GM18511 (cell line): ENCODE results near the gene UBASH3A.
"Not testable (repeated sequence)": the region's sequence is repeated elsewhere in the genome, so short reads cannot be mapped to it uniquely, and the experiment has no call there.

Source experiments
- ATAC-seq: cut with Tn5 transposase; IDR thresholded peaks from one replicate; pipeline ENCODE4 v1.9.1; 2021; ENCODE audit warnings: mild to moderate bottlenecking, moderate library complexity; ENCODE audit not compliant: unreplicated experiment

UBASH3A gene

DNA sequence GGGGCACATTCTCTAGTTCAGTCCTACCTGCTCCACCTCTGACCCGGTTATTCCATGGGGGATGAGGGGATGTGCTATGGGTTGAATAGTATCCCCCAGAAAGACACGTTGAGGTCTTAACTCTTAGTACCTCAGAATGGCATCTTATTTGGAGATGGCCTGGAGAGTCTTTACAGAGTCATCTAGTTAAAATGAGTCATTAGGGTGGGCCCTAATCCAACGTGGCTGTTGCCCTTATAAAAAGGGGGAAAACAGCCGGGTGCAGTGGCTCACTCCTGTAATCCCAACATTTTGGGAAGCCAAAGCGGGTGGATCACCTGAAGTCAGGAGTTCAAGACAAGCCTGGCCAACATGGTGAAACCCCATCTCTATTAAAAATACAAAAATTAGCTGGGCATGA, 13.5 kb upstream of the UBASH3A start:
- ATAC-seq: no peak

DNA sequence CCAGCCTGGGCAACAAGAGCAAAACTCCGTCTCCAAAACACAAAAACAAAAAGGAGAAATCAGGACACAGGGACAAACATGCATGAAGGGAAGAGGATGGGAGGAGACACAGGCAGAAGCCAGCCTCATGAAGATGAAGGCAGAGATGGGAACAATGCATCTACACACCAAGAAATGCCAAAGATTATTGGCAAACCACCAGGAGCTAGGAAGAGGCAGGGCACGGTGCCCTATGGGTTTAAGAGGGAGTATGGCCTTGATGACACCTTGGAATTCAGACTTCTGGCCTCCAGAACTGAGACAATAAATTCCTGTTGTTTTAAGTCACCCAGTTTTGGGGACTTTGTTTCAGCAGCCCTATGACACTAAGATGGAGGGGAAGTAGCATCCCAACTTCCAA, 13.0 kb upstream of the UBASH3A start:
- ATAC-seq: no peak

DNA sequence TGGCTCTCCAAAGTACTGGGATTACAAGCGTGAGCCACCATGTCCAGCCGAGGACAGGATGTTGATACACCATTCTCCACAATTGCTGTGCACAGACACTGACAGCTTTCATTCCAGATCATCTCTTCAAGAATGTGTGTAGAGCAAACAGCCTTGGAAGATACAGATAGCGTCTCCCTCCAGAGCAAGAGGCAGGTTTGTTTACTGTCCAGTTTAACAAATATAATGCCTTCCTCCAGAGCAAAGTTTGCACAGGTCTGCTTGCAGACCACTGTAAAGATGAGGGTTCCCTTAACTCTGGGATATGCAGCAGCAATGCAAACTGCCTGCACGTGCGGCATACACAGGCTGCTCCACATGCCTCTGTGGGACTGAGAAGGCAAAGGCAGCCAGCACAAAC, 12.4 kb upstream of the UBASH3A start:
- ATAC-seq: no peak

DNA sequence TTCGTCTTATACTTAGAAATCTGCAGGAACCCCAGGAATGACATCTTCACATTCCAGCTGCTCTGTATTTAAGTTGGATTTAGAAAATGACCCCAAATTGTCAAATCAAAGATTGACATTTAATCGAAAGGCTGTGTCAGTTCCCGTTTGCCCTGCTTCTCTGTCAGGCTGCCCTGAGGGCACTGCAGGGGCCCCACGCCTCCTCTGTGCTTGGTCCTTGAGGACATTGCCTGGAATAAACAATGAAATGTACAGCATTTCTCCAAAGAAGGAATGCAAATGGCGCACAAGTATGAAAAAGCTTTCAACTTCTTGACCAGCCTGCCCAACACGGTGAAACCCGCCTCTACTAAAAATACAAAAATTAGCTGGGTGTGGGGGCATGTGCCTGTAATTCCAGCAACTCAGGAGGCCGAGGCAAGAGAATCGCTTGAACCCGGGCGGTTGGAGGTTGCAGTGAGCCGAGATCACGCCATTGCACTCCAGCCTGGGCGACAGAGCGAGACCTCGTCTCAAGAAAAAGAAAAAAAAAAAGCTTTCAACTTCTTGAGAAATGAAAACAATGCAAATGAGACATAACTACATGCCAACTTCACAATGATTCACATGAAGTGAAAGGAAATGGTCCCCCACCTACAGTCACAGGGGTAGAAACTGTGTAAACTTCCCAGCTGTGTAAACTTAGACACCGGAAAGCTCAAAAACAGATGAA, 10.8 kb upstream of the UBASH3A start:
- no peak for ATAC-seq

DNA sequence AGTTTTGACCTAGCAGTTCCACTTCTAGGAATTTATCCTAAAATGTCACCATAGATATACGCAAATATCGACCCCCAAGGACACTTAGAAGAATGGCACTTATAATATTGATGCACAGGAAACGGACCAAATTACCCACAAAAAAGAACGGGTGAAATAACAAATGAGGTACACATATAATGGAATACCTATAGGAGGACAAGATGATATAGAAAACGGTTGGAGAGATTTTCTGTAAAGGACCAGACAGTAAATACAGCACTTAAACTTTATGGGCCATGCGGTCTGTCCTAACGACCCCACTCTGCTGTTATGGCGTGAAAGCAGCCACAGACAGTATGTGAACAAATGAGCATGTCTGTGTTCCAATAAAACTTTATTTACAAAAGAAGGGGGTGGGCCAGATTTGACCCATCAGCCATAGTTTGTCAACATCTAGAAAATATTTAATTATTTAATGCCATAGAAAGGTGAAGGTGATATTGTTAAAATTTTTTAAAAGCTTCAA, 10.2 kb upstream of the UBASH3A start:
- ATAC-seq: no peak

DNA sequence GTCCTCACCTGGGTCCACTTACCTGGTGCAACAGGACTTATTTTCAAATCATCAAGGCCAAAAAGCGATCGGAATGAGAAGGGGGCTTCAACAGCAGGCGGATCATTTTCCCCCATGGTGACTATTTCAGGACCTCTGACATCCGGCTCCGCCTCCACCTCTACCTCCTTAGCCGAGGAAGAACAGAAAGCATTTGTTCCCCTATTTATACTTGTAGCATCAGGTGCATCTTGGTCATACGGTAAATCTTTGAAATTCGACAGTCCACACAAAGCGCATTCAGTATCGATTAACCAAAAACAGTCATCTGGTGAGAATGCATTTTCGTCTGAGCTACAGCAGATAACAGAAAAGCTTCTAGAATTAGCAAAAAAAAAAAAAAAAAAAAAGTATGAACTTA, 8.4 kb upstream of the UBASH3A start:
- no peak for ATAC-seq

DNA sequence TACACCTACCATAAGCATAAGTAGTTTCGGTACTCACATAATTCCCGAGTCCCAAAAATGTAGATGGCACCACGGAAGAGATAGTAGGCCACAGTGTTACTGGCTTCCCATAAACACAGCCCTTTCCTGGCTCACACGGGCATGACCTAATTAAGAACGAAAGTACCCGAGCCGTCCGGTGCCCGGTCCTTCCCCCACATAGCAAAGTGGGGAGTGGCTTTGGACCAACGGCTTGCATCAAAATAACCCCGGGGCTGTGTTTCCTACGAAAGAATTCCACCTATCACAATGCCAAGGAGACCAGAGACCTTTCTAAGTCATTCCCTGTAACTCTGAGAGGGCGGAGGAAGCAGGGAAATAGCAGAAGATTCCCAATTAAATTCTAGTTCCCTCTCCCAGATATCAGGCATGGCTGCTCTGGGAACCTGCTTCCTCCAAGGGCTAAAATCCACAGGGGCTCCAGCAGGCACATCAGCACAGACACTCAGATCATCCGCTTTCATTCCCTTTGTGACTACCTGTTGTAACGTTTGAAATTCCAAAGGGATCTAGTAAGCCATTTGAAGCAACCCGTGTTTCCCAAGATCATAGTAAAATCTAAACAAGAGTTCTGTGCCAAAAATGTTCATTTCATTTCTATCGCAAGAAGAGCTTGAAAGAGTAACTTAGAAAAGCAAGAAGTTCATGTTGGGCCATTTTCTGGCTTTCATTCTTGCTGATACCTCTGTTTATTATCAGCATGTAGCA, 7.6 kb upstream of the UBASH3A start, which contains the start of gene TMPRSS3:
TMPRSS3 (minus strand) TSS at position 148 of the 747 bp plus-strand sequence. CDS start 635 bp downstream, outside the sequence.
- ATAC-seq: no peak

DNA sequence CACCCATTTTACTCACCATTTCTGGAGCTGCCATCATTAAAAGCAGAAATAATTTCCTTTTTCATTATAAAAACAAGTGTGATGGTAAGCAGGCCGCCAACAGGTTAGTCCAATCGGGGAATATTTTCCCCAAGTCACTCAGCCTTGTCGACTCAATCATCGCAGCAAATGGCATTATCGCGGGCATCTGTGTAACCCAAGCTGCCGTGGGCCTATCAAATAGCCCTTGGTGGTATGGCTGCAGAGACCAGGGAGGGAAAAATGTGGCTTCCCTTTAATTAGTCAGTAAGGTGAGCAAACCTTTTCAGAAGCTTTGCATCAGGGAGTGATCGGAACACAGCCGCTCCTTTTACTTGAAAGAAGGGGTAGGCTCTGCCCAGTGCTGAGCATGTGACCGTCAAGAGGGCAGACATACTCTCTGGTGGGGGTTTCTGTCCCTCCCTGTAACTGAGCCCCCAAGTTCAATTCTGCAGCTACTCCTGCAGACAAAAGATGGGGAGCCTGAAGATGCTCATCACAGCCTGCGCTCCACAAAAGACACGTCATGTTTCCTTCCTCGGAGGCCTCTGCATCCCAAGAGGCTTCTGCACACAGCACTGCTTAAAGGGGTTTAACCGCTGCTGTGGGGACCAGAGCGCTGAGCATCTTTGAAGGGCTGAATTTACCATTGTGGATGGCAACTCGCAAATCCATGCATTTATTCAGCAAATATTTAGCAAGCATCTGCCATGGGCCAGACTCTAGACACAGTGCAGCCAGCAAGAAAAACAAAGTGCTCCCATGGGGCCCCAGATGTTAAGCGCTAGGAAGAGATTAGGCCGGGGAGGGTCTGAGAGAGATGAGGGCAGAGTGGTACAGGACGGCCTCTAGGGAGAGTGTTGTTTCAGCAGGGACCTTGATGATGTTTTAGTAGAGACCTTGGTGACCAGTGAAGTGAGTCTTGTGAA, 6.6 kb upstream of the UBASH3A start:
- ATAC-seq: no peak

DNA sequence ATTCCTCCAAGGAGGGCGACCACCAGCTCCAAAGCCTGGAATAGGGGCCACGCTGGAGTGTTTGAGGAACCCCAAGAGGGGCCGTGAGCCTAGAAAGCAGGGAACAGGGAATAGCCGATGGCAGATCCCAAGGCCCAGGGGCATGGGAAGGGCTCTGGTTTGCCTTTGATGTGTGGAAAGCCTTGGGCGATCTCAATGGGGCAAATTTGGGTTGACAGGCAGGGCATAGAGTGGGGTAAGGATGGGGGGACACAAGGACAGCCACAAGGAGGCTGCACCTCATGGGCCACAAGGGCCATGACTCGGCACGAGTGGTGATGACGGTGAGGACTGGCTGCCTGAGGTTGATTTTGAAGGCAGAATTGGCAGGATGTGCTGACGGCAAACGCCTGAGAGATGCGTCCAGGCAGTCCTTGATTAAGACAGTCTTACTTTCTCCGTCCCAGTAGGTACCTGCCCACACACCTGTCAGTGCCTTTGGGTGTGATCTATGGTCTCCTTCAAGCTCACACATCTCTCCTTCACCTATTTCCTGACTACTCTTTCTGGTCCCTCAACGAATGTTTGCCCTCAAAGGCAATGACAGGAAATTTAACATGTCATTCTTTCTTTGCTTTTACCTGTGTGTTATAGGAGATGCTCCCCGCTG, 5.8 kb upstream of the UBASH3A start:
- ATAC-seq: no peak

DNA sequence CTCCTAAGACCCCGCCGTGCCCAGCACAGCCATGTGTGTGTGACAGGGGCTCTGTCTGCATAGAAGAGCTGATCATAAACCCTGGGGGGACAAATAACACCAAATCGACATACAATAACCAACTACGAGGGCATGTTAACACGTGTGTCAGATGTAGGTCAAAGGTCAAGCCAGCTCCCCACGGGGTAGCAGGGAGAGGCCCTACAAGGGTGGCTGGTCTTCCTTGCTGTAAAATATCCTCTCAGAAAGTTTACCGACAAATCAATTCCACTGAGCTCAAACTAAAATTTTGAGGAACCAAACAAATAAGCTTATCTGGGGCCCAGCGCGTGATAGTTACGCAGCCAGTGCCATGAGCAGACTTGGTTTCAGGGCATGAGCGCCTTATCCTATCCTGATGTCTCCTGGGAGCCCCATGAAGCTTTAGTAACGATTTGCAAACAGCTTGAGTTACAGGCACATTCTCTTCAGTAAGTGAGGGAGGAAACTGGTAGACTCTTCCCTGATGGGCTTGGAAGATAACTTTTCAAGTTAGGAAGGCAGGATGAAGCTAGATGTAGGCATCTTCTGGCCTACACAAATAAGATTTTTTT, 5.2 kb upstream of the UBASH3A start:
- no peak for ATAC-seq

DNA sequence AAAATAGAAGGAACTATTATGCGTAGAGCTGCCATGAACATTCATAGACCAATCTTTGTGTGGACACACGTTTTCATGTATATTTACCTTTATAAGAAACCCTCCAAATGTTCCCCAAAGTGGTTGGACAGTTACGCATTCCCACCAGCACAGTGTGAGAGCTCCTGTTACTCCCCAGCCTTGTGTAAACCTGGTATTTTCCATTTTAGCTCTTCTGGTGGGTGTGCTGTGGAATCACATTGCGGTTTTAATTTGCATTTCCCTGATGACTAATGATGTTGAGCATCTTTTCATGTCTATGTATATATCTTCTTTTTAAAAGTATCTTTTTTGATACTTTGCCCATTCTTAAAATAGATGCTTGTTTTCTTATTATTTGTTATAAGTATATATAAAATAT, 3.2 kb upstream of the UBASH3A start:
- ATAC-seq: no peak

DNA sequence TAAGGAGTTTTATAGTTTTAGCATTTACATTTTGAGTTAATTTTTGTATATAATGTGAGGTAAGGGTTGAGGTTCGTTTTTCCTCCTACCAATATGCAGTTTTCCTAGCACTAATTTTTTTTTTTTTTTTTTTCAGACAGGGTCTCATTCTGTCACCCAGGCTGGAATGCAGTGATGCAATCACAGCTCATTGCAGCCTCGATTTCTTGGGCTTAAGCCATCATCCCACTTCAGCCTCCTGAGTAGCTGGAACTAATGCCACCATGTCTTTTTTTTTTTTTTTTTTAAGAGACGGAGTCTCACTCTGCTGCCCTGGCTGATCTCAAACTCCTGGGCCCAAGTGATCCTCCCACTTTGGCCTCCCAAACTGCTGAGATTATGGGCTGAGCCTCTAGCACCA, 2.5 kb upstream of the UBASH3A start:
- no peak for ATAC-seq

DNA sequence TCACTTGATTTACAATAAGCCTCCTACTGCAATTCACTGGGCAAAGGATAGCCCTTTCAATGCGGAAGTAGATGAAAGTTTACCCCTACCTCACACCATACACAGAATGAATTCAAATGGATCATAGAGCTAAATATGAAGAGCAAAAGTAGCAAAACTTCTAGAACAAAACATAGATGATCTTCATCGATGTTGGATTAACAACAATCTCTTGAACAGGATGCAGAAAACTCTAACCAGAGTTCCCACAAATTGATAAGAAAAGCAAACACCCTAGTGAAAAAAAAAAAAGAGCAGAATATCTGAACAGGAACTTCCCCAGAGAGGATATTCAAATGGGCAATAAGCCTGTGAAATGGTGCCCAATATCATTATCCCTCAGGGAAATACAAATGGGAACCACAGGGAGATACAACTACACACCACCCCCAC, 1.9 kb upstream of the UBASH3A start:
- no peak for ATAC-seq

DNA sequence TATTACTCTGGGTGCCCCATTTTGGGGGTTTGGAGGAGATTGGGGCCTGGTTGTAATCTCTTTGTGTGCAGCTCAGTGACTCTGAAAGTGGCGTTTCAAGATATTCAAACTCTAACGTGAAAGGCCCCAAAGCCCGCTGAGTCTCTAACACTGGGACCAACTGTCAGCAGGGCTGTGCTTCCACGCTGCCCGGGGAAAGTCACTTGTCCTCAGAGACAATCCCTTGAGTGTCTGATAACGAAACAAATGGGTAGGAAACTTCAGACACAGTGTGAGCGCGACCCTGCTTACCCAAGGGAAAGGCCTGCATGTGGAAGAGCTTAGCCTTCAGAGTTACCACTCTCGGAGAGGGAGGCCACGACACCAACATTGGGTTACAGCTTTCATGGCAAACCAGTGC, 837 bp downstream of the UBASH3A start:
- ATAC-seq: no peak

DNA sequence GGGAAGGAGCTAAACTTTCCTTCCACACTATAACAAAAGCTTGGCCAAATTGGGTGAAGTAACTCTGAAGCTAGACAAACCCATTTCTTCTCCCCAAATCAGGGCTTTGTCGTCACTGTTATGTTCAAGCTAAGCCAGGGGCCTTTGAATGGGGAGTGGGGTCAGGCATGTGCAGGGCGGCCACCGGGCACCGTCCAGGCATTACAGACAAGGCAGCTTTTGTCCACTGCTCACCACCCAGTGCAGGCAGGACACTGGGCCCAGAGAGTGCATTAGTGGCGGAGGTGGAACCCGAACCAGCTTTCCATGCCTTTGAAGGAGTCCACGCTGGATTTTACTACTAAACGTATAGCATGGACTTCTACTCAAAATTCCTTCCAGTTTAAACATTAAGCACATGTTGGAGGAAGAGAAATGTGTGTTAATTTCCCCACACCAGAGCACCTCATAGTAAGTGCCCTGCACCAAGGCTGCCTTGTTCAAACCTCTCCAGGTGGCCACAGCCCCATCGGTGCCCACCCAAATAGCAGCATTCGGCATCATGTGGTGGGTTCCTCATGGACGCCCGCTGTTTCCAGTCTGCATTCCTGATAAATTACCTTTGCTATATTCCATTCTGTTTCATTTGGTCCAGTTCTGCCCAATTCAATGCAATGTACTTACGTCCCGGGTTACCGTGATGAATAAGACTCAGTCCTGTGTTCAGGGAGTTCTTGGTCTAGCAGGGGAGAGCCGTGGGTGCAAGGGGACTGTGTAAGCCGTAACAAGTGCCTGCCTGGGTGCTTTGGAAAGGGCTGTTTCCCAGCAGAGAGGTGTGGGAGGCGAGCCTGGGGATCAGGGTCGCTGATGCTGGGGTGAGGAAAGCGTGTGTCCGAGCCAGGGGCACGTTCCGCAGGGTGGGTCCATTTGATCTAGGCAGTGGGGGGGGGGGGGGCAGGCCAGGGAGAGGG, 1.6 kb downstream of the UBASH3A start:
- ATAC-seq: no peak

DNA sequence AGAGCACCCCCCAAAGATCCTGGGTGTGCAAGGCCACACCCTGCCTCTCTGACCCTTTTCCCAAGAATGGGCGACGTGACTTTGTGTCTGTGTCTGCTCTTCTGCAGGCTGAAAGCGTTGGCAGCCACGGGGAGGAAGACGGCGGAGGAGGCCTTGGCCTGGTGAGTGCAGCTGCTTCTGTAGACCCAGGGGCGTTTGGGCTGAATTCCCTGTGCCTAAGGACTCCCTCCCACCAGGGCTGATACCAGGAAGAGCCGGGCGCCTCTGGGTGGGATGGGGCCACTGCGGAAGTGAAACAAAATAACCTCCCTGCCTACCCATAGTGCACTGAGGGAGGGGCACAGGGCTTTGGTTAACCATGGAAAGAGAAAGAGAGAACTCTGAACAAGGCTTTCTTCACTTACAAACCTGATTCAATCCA, 2.5 kb downstream of the UBASH3A start:
- no peak for ATAC-seq

DNA sequence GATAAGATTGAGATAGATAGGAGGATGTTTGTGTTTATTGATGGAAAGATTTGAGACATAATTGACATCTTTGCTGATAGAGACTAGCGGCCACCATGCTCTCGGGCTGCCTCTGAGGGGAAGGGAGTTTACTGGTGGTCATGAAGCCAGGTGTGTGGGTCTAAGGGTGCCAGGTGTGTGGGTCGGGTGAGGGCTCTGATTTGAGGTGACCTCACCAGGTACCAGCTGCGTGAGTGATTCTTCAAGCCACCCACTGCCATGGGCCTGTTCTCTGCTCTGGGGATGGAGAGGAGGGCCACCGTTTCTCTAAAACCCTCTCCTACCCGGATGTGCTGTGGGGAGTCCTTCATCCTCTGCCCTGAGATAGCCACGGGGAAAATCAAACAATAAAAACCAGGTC, 3.2 kb downstream of the UBASH3A start:
- ATAC-seq: no peak

DNA sequence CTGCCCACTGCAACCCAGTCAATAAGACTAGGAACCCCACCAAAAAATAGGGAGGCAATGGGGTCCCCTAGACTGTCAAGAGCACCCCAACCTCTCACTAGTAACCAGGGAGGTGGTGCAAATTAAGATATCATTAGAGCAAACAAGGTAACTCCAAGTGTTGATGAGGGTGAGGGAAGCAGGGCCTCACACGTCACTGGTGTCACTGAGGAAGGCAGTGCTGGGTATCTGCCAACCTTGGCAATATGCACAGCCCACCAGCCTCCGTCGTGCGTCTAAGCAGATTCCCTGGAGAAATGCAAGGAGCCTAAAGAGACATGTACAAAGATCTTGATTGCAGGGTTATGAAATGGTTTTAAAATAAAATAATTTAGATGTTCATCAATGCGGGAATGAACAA, 3.8 kb downstream of the UBASH3A start:
- no peak for ATAC-seq

DNA sequence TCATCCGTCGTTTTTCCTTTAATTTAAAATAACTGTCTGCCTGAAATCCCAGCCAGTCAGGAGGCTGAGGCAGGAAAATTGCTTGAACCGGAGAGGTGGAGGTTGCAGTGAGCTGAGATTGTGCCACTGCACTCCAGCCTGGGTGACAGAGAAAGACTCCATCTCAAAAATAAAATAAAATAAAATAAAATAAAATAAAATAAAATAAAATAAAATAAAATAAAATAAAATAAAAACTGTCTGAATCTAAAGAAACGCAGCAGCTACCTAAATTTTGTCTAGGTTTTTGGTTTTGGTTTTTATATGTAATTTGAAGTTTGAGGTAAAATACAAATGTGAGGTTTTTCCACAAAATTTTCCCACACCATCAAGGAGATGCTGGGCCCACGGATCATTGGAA, 5.0 kb downstream of the UBASH3A start:
- not testable (repeated sequence) for ATAC-seq
